MCF 10A (cell line): ENCODE results near the gene KDM5A. TPM values are rescaled to one million over a fixed set of nuclear protein-coding genes. Genes with fewer than 3 reads are reported as not detected.
"Not testable (repeated sequence)": the region's sequence is repeated elsewhere in the genome, so short reads cannot be mapped to it uniquely, and the experiment has no call there.

Source experiments
- Bru-seq: library from RNA; stranded (reverse); fragments of 400-500 nt; gene quantifications from one replicate; lab custom pipeline; 2021; lab: Mats Ljungman, UMichigan
- BruChase-seq, 2 experiments: library from RNA; stranded (reverse); fragments of 400-500 nt; gene quantifications; one replicate each; lab custom pipeline; 2021; lab: Mats Ljungman, UMichigan
- BruUV-seq: library from RNA; stranded (reverse); fragments of 400-500 nt; replicated peaks from 2 replicates; lab custom pipeline; 2021; lab: Mats Ljungman, UMichigan
- CTCF ChIA-PET: fragments of 300-600 bp; sonication (Branson Sonifier 250); formaldehyde crosslinking; extraction: SDS; loops from one replicate; lab custom pipeline; 2021; ENCODE audit warnings: antibody characterized with exemption, inconsistent platforms; lab: Yijun Ruan, JAX
- POLR2A ChIA-PET: fragments of 300-600, 350-650 bp; sonication (Branson Sonifier 250); formaldehyde crosslinking; extraction: SDS; loops from one replicate; lab custom pipeline; 2020; ENCODE audit warnings: antibody characterized with exemption, inconsistent platforms; lab: Yijun Ruan, JAX
- DNase-seq: peaks from one replicate; pipeline ENCODE4 v3.0.0-alpha.2; 2018; ENCODE audit not compliant: unreplicated experiment
- H3K27ac Mint-ChIP-seq: one replicate; pipeline ENCODE4 v1.8.0; 2022; ENCODE audit warnings: mild to moderate bottlenecking, low read depth, mixed read lengths; ENCODE audit not compliant: unreplicated experiment
- H3K27me3 Mint-ChIP-seq: one replicate; pipeline ENCODE4 v1.8.0; 2022; ENCODE audit warnings: mixed read lengths; ENCODE audit not compliant: insufficient read depth, unreplicated experiment
- H3K36me3 Mint-ChIP-seq: one replicate; pipeline ENCODE4 v1.8.0; 2022; ENCODE audit warnings: mild to moderate bottlenecking, moderate library complexity, mixed read lengths; ENCODE audit not compliant: insufficient read depth, unreplicated experiment
- H3K4me1 Mint-ChIP-seq: one replicate; pipeline ENCODE4 v1.8.0; 2022; ENCODE audit warnings: mixed read lengths; ENCODE audit not compliant: insufficient read depth, unreplicated experiment
- H3K4me3 Mint-ChIP-seq: one replicate; pipeline ENCODE4 v1.8.0; 2022; ENCODE audit warnings: mild to moderate bottlenecking, moderate library complexity, mixed read lengths; ENCODE audit not compliant: unreplicated experiment
- H3K9me3 Mint-ChIP-seq: one replicate; pipeline ENCODE4 v1.8.0; 2022; ENCODE audit warnings: mixed read lengths; ENCODE audit not compliant: unreplicated experiment
- intact Hi-C: fragments of 100-400 bp; cut with micrococcal nuclease; formaldehyde crosslinking; loops from 2 replicates; pipeline ENCODE4 v1.14.1; 2022
- long read RNA-seq: library from polyadenylated mRNA; stranded (forward); transcript quantifications from one replicate; pipeline ENCODE4 v2.0.0, GENCODE V29; 2022
- total RNA-seq: library from RNA; stranded (reverse); gene quantifications from 2 replicates; pipeline ENCODE4 v1.2.3, GENCODE V29; 2022
- TF ChIP-seq, protein P1 (sequence below): fragments of 200-600 bp; IDR thresholded peaks from one replicate; pipeline ENCODE4 v1.8.0; 2022; ENCODE audit warnings: antibody characterized with exemption, mild to moderate bottlenecking; ENCODE audit not compliant: unreplicated experiment

The KDM5A gene
- 58.0 and 71.6 TPM in 2 replicates for total RNA-seq
- percentile 90 among the genes with signal in this experiment for Bru-seq, nascent RNA
- percentile 91 among the genes with signal in this experiment for BruChase-seq, experiment 1, labeled RNA remaining after a 6-hour chase
- BruChase-seq, experiment 2, labeled RNA remaining after a 2-hour chase, result percentile 90 among the genes with signal in this experiment
- long read RNA-seq, full-length matches to known transcripts, result 13 of 42 reads
- long read RNA-seq, partial matches to known transcripts, result 7 of 42 reads
- long read RNA-seq, other reads (novel, unspliced or antisense), result 22 of 42 reads

DNA sequence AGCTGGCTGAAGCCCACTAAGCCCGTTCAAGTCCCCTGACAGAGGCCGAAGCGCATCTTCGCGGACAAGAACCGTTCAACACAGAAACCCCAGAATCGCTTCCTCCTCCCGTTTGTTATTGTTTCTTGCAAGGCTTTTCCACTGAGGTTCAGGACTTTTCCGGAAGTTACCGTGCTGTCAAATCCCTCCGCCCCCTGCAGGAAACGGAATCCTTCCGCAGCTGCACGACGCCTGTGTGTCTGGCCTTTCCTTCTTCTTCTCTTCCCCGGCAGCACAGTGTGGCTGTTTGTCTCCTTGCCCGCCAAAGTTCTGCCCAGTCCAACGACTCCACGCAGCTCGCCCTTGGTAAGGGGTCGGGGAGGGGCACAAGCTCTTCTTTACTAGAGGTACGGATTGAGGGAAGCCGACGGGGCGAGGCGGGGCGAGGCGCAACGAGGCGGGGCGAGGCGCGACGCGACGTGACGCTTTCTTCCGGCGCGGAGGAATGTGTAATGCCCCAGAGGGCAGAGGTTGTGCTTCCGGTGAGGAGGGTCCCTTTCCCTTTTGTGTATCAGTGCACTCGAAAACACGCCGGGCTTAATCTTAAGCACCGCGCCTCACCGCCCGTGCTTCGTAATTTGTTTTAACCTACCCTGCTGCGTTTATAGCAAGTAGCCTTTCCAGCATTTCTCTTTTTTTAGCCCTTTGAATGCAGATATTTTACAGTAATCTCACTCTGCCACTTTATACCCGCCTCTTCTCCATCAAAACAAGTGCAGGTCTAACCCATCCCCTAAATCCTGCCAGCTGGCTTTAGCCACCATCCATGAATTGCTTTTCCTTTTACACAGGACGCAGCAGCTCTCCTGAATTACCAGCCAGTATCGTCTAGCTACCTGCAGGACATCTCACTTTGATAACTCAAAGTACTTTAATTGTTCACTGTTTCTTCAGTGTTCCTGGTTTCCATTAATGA, at the start of gene KDM5A:
KDM5A (minus strand) TSS at position 179 of the 955 bp plus-strand sequence. CDS start 229 bp downstream, outside the sequence.
- TF ChIP-seq, protein P1, sequence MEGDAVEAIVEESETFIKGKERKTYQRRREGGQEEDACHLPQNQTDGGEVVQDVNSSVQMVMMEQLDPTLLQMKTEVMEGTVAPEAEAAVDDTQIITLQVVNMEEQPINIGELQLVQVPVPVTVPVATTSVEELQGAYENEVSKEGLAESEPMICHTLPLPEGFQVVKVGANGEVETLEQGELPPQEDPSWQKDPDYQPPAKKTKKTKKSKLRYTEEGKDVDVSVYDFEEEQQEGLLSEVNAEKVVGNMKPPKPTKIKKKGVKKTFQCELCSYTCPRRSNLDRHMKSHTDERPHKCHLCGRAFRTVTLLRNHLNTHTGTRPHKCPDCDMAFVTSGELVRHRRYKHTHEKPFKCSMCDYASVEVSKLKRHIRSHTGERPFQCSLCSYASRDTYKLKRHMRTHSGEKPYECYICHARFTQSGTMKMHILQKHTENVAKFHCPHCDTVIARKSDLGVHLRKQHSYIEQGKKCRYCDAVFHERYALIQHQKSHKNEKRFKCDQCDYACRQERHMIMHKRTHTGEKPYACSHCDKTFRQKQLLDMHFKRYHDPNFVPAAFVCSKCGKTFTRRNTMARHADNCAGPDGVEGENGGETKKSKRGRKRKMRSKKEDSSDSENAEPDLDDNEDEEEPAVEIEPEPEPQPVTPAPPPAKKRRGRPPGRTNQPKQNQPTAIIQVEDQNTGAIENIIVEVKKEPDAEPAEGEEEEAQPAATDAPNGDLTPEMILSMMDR, result no peak
- TSS peak; percentile 75 for BruUV-seq
- H3K4me1 Mint-ChIP-seq, result peaks cover 6% of the 10 kb centered on the region
- ChIA-PET CTCF (interaction anchor here (0.6 to 1.5 kb wide), 8 partner anchors 11 to 882 kb away, joined by 3 to 7 read pairs (median 3); partner anchors contain the start of gene CCDC77), POLR2A (interaction anchor here (0.6 to 8.8 kb wide), 25 partner anchors 8 to 1529 kb away, joined by 3 to 142 read pairs (median 4); partner anchors contain the start of genes CCDC77, SLC6A13 and WNK1)
- peak within 1 kb of the TSS; percentile 96 for H3K27ac Mint-ChIP-seq
- H3K9me3 Mint-ChIP-seq, result no peaks in the 10 kb centered on the region
- H3K36me3 Mint-ChIP-seq, result peaks cover 26% of the 10 kb centered on the region
- DNase-seq, result peak; percentile 94
- intact Hi-C loops, result no loop called here
- H3K27me3 Mint-ChIP-seq, result no peaks in the 10 kb centered on the region
- peak within 1 kb of the TSS; percentile 86 for H3K4me3 Mint-ChIP-seq

DNA sequence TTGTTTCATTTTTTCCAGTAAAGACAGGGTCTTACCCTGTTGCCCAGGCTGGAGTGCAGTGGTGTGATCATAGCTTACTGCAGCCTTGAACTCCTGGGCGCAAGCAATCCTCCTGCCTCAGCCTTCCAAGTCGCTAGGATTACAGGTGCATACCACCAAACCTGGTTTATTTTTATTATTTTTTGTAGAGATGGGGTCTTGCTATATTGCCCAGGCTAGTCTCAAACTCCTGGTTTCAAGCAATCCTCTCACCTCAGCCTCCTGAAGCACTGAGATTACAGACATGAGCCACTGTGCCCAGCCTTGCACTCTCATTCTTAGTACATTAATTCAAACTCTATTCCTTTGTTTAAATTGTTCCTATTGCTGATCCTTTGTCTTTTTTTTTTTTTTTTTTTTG, 46.6 kb upstream of the KDM5A start:
- H3K36me3 Mint-ChIP-seq, result peaks cover 18% of the 10 kb centered on the region
- POLR2A ChIA-PET, BruUV-seq, H3K4me3 Mint-ChIP-seq, H3K27me3 Mint-ChIP-seq, DNase-seq, H3K27ac Mint-ChIP-seq, H3K9me3 Mint-ChIP-seq, H3K4me1 Mint-ChIP-seq, intact Hi-C loops: not testable (repeated sequence)
- CTCF ChIA-PET, result interaction anchor here (1.2 to 1.3 kb wide), 2 partner anchors 17 to 109 kb away, joined by 3 to 5 read pairs; no protein-coding TSS in a partner anchor

DNA sequence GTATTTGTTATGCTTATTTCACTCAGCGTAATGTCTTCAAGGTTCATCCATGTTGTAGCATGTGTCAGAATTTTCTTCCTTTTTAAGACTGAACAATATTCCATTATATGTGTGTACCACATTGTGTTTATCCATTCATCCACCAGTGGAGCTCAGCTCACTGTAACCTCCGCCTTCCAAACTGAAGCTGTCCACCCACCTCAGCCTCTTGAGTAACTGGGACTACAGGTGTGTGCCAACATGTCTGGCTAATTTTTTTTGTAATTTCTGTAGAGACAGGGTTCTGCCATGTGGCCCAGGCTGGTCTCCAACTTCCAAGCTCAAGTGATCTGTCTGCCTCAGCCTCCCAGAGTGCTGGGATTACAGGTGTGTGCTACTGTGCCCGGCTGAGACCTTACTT, 33.4 kb upstream of the KDM5A start:
- H3K36me3 Mint-ChIP-seq, result peaks cover 6% of the 10 kb centered on the region
- no peak overlapping the region for H3K27ac Mint-ChIP-seq
- intact Hi-C loops, result no loop called here
- ChIA-PET POLR2A (no interaction called here), CTCF (no interaction called here)
- no peak overlapping the region for H3K4me3 Mint-ChIP-seq
- TF ChIP-seq, protein P1, result no peak
- BruUV-seq, result no TSS peak
- no peak for DNase-seq
- H3K9me3 Mint-ChIP-seq, result no peaks in the 10 kb centered on the region
- H3K4me1 Mint-ChIP-seq, result no peaks in the 10 kb centered on the region
- H3K27me3 Mint-ChIP-seq, result no peaks in the 10 kb centered on the region

DNA sequence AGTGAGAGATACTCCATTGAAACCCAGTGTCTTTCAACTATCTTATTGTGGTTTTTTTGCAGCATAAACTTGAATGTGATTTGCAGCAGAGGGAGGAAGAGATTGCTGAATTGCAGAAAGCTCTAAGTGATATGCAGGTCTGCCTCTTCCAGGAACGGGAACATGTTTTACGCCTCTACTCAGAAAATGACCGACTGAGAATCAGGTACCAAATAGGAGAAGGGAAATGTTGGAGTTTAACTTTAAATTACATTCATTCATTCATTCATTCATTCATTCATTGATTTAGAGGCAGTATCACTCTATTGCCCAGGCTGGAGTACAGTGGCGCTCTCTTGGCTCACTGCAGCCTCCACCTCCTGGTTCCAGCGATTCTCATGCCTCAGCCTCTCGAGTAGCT, 29.3 kb upstream of the KDM5A start:
- ChIA-PET CTCF (interaction anchor here (0.6 to 1.7 kb wide), 4 partner anchors 12 to 29 kb away, joined by 3 to 8 read pairs (median 3); no protein-coding TSS in a partner anchor), POLR2A (no interaction called here)
- H3K27ac Mint-ChIP-seq, result no peak overlapping the region
- no peaks in the 10 kb centered on the region for H3K27me3 Mint-ChIP-seq
- no peak for DNase-seq
- BruUV-seq, result no TSS peak
- H3K36me3 Mint-ChIP-seq, result peaks cover 27% of the 10 kb centered on the region
- H3K9me3 Mint-ChIP-seq, result no peaks in the 10 kb centered on the region
- TF ChIP-seq, protein P1, result no peak
- no peaks in the 10 kb centered on the region for H3K4me1 Mint-ChIP-seq
- no peak overlapping the region for H3K4me3 Mint-ChIP-seq
- intact Hi-C loops, result no loop called here
